ENCODE results near the gene RNF151.

The RNF151 gene

DNA sequence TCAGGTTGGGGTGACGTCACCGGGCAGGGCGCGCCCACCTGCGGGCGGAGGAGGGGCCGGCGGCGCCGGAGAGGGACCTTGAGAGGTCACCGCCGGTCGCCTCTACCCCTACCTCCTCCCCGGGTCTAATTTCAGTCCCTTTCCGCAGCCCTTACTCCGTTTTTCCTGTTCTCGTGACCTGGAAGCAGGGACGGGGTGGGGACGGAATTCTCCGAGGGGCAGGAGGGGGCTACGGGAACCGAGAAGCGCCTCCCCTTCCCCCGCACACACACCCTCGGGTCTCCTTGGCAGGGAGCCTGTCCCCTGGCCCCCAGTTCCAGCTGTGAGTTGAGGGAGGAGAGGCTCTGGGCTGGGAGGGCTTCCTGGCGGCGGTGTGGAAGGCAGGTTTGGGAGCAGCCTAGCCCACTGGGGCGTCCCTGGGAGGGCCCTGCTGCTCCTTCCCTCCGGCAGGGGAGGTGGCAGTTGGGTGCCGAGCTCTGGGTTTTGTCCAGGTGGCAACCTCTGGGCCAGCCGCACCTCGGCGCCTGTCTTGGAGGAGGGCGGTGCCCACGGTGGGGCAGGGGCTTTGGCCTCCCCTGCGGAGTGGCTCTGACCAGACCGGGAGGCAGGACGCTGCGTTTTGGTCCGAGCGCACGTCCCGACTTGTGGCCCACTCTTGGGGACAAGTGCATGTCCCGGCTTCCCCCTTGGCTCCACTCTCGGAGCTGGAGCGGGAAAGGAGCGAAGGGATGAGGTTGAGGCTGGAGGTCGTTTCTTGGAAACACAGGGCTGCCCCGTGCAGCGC is 23.9 kb downstream of the RNF151 start:
- Histone ChIP-seq H3K27ac (ENCODE audit: low read length) (no peak overlapping the region), H3K4me3 (ENCODE audit: low read length) (peak overlapping the region; percentile 70), H3F3A (ENCODE audit: insufficient read depth, low read length) (peaks cover 13% of the 10 kb centered on the region)

GRCh38 chr16:1991135-1991551 is 24.5 kb downstream of the RNF151 start:
- peak overlapping the region; percentile 99; the same call in 1 of the 2 replicates for H3K4me2 ChIP-seq (ENCODE audit: low read depth, low read length)

More for the DNA sequence above, 23.9 kb downstream of the RNF151 start:
- no peaks in the 10 kb centered on the region for H3K9me2 ChIP-seq (replicated peaks; ENCODE audit: insufficient read depth, low read length)
- peaks cover 4% of the 10 kb centered on the region for H3K79me2 ChIP-seq (ENCODE audit: low read length)
- no peaks in the 10 kb centered on the region for H4K20me1 ChIP-seq (ENCODE audit: insufficient read depth, low read length)
- H3K36me3 ChIP-seq (replicated peaks; ENCODE audit: insufficient read depth, low read length) = 0 out of 2 replicates have a peak, but pooled peaks cover 4% of the 10 kb centered on the region
- peak overlapping the region; percentile 84 for H2AFZ ChIP-seq (ENCODE audit: low read length)
- no peaks in the 10 kb centered on the region for H3K9me3 ChIP-seq (replicated peaks; ENCODE audit: insufficient read depth, low read length)
- peak overlapping the region; percentile 99 for H3K4me2 ChIP-seq (ENCODE audit: low read depth, low read length)
- H3K27me3 ChIP-seq (replicated peaks; ENCODE audit: insufficient read depth, low read length) = peaks cover 8% of the 10 kb centered on the region
- H3K4me1 ChIP-seq (ENCODE audit: low read length) = peaks cover 19% of the 10 kb centered on the region
- no peak for TF ChIP-seq CTCF (IDR thresholded peaks at IDR 0.05; ENCODE audit: low read length)
- no peak for TF ChIP-seq EZH2phosphoT487 (IDR thresholded peaks at IDR 0.05; ENCODE audit: low read length)
- no peak for TF ChIP-seq EZH2 (optimal IDR thresholded peaks at IDR 0.05; ENCODE audit: low read depth, low read length)
- peak; percentile 52 for DNase-seq
- peak overlapping the region; percentile 55; the same call in 1 of the 2 replicates for H3K9ac ChIP-seq (ENCODE audit: low read length)

DNA sequence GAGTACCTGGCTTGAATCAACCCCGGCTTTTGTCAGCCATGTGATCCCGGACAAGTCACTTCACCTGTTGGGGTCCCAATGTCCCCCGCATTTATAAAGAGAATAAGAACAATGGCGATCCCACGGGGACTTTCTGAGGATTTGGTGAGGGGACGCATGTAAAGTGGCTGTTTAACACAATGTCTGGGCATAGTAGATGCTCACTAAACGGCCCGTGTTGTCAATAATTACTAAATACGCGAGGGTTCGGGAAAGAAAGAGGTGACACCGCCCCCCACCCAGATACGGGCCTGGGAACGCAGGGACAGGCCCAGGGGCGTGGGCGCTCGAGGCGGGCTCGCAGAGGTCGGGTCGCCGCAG is 24.9 kb downstream of the RNF151 start:
- no peak for DNase-seq
- Histone ChIP-seq H3K27me3 (replicated peaks; ENCODE audit: insufficient read depth, low read length) (peaks cover 8% of the 10 kb centered on the region), H3F3A (ENCODE audit: insufficient read depth, low read length) (peaks cover 13% of the 10 kb centered on the region), H3K9me2 (replicated peaks; ENCODE audit: insufficient read depth, low read length) (no peaks in the 10 kb centered on the region), H3K4me2 (ENCODE audit: low read depth, low read length) (peak overlapping the region; percentile 66), H3K9me3 (replicated peaks; ENCODE audit: insufficient read depth, low read length) (no peaks in the 10 kb centered on the region), H3K4me3 (ENCODE audit: low read length) (peak overlapping the region; percentile 31; the same call in 1 of the 2 replicates), H3K4me1 (ENCODE audit: low read length) (peaks cover 16% of the 10 kb centered on the region), H3K27ac (ENCODE audit: low read length) (no peak overlapping the region), H3K36me3 (replicated peaks; ENCODE audit: insufficient read depth, low read length) (0 out of 2 replicates have a peak, but pooled peaks cover under 1% of the 10 kb centered on the region), H3K79me2 (ENCODE audit: low read length) (no peaks in the 10 kb centered on the region), H3K9ac (ENCODE audit: low read length) (no peak overlapping the region), H2AFZ (ENCODE audit: low read length) (peak overlapping the region; percentile 69), H4K20me1 (ENCODE audit: insufficient read depth, low read length) (no peaks in the 10 kb centered on the region)
- no peak for TF ChIP-seq CTCF (IDR thresholded peaks at IDR 0.05; ENCODE audit: low read length)
- TF ChIP-seq EZH2 (optimal IDR thresholded peaks at IDR 0.05; ENCODE audit: low read depth, low read length) = no peak
- TF ChIP-seq EZH2phosphoT487 (IDR thresholded peaks at IDR 0.05; ENCODE audit: low read length) = no peak

More at GRCh38 chr16:1991135-1991551, 24.5 kb downstream of the RNF151 start:
- H3K36me3 ChIP-seq (replicated peaks; ENCODE audit: insufficient read depth, low read length) = 0 out of 2 replicates have a peak, but pooled peaks cover 4% of the 10 kb centered on the region
- no peaks in the 10 kb centered on the region for H3K79me2 ChIP-seq (ENCODE audit: low read length)
- DNase-seq = no peak
- no peak overlapping the region for H3K27ac ChIP-seq (ENCODE audit: low read length)
- H3F3A ChIP-seq (ENCODE audit: insufficient read depth, low read length) = peaks cover 13% of the 10 kb centered on the region
- no peak overlapping the region for H3K9ac ChIP-seq (ENCODE audit: low read length)
- TF ChIP-seq CTCF (IDR thresholded peaks at IDR 0.05; ENCODE audit: low read length) (no peak), EZH2 (optimal IDR thresholded peaks at IDR 0.05; ENCODE audit: low read depth, low read length) (no peak), EZH2phosphoT487 (IDR thresholded peaks at IDR 0.05; ENCODE audit: low read length) (no peak)
- H3K9me2 ChIP-seq (replicated peaks; ENCODE audit: insufficient read depth, low read length) = no peaks in the 10 kb centered on the region
- H3K4me1 ChIP-seq (ENCODE audit: low read length) = peaks cover 16% of the 10 kb centered on the region
- H3K27me3 ChIP-seq (replicated peaks; ENCODE audit: insufficient read depth, low read length) = peaks cover 8% of the 10 kb centered on the region
- H3K4me3 ChIP-seq (ENCODE audit: low read length) = no peak overlapping the region
- no peaks in the 10 kb centered on the region for H4K20me1 ChIP-seq (ENCODE audit: insufficient read depth, low read length)
- no peak overlapping the region for H2AFZ ChIP-seq (ENCODE audit: low read length)
- no peaks in the 10 kb centered on the region for H3K9me3 ChIP-seq (replicated peaks; ENCODE audit: insufficient read depth, low read length)

All from MM.1S (cell line).